SK-N-SH treated with all-trans-retinoic acid at 6 μM for 48 hours (cell line): ENCODE measurements around the gene APOLD1.

Experiments used
- BACH2 ChIP-seq: fragments of 250-450 bp; sonication (Bioruptor Pico); IDR thresholded peaks from 2 replicates; pipeline ENCODE4 v1.9.0; 2021; ENCODE audit warnings: mild to moderate bottlenecking, borderline replicate concordance
- OSR1 ChIP-seq: fragments of 250-450 bp; sonication (Bioruptor Pico); IDR thresholded peaks from 2 replicates; pipeline ENCODE4 v1.8.0; 2022; ENCODE audit warnings: moderate library complexity, mild to moderate bottlenecking, inconsistent platforms
- RARB ChIP-seq: fragments of 250-450 bp; sonication (Bioruptor Pico); IDR thresholded peaks from 2 replicates; pipeline ENCODE4 v1.8.0; 2021; ENCODE audit warnings: mild to moderate bottlenecking, moderate library complexity
- TOX ChIP-seq: fragments of 250-450 bp; sonication (Bioruptor Pico); IDR thresholded peaks from 2 replicates; pipeline ENCODE4 v1.8.0; 2021; ENCODE audit warnings: mild to moderate bottlenecking, moderate library complexity, borderline replicate concordance
- ZC3H10 ChIP-seq: fragments of 250-450 bp; sonication (Bioruptor Pico); IDR thresholded peaks from 2 replicates; pipeline ENCODE4 v1.5.1; 2021; ENCODE audit warnings: mild to moderate bottlenecking, moderate library complexity
- ZFP3 ChIP-seq: fragments of 250-450 bp; sonication (Bioruptor Pico); IDR thresholded peaks from 2 replicates; pipeline ENCODE4 v1.5.0; 2020; ENCODE audit warnings: mild to moderate bottlenecking, moderate library complexity
- ZFP30 ChIP-seq: fragments of 450-650 bp; formaldehyde crosslinking; IDR thresholded peaks from 2 replicates; pipeline ENCODE4 v1.5.0; 2022; ENCODE audit warnings: mild to moderate bottlenecking, moderate library complexity
- TF ChIP-seq, protein P1 (sequence below): fragments of 250-450 bp; sonication (Bioruptor Pico); IDR thresholded peaks from 2 replicates; pipeline ENCODE4 v1.5.1; 2020; ENCODE audit warnings: low read depth, mild to moderate bottlenecking, moderate library complexity
- TF ChIP-seq, protein P2 (sequence below): fragments of 250-450 bp; sonication (Bioruptor Pico); IDR thresholded peaks from 2 replicates; pipeline ENCODE4 v1.8.0; 2020; ENCODE audit warnings: mild to moderate bottlenecking, moderate library complexity, borderline replicate concordance
- TF ChIP-seq, protein P3 (sequence below): fragments of 250-450 bp; sonication (Bioruptor Pico); IDR thresholded peaks from 2 replicates; pipeline ENCODE4 v1.5.1; 2021; ENCODE audit warnings: mild to moderate bottlenecking, moderate library complexity

DNA sequence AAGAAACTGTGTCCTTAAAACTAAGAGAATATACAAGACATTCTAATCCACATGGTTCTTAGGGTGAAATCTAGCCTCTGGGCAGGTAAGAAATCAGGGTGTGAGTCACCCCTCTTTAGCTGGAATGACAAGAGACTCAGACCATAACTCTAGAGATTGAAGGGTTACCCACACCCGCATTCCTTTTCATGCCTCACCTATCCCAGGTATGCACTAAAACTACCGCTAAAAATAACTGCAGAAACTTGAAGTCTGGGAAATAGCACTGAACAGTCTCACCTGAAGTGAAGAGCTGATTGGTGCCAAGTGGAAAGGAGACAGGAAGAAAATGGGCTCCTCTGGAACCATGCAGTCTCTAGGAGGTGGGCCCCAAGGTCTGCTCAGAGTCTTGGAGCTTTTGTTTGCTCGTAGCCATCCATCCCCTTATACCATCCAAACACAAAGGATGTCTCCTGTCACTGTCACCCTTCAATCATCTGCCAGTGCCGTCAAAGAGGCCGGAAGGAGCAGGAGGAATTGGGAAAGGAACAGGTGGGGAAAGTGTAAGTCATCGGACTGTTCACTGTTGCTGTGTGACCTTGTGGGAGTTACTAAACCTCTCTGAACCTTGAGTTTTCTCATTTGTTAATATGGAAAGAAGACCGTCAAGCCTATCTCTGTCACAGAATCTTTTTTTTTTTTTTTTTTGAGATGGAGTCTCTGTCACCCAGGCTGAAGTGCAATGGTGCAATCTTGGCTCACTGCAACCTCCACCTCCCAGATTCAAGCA lies 50.1 kb downstream of the APOLD1 start:
- TF ChIP-seq ZFP3, result no peak
- TF ChIP-seq, protein P1, sequence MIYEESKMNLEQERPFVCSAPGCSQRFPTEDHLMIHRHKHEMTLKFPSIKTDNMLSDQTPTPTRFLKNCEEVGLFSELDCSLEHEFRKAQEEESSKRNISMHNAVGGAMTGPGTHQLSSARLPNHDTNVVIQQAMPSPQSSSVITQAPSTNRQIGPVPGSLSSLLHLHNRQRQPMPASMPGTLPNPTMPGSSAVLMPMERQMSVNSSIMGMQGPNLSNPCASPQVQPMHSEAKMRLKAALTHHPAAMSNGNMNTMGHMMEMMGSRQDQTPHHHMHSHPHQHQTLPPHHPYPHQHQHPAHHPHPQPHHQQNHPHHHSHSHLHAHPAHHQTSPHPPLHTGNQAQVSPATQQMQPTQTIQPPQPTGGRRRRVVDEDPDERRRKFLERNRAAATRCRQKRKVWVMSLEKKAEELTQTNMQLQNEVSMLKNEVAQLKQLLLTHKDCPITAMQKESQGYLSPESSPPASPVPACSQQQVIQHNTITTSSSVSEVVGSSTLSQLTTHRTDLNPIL, result no peak
- TF ChIP-seq, protein P2, sequence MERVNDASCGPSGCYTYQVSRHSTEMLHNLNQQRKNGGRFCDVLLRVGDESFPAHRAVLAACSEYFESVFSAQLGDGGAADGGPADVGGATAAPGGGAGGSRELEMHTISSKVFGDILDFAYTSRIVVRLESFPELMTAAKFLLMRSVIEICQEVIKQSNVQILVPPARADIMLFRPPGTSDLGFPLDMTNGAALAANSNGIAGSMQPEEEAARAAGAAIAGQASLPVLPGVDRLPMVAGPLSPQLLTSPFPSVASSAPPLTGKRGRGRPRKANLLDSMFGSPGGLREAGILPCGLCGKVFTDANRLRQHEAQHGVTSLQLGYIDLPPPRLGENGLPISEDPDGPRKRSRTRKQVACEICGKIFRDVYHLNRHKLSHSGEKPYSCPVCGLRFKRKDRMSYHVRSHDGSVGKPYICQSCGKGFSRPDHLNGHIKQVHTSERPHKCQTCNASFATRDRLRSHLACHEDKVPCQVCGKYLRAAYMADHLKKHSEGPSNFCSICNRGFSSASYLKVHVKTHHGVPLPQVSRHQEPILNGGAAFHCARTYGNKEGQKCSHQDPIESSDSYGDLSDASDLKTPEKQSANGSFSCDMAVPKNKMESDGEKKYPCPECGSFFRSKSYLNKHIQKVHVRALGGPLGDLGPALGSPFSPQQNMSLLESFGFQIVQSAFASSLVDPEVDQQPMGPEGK (CRISPR knock-in tag), result no peak
- TF ChIP-seq ZC3H10 (CRISPR knock-in tag), result no peak
- TF ChIP-seq BACH2 (CRISPR knock-in tag), result no peak
- TF ChIP-seq, protein P3, sequence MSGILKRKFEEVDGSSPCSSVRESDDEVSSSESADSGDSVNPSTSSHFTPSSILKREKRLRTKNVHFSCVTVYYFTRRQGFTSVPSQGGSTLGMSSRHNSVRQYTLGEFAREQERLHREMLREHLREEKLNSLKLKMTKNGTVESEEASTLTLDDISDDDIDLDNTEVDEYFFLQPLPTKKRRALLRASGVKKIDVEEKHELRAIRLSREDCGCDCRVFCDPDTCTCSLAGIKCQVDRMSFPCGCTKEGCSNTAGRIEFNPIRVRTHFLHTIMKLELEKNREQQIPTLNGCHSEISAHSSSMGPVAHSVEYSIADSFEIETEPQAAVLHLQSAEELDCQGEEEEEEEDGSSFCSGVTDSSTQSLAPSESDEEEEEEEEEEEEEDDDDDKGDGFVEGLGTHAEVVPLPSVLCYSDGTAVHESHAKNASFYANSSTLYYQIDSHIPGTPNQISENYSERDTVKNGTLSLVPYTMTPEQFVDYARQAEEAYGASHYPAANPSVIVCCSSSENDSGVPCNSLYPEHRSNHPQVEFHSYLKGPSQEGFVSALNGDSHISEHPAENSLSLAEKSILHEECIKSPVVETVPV (CRISPR knock-in tag), result no peak
- no peak for TF ChIP-seq ZFP30 (CRISPR knock-in tag)
- TF ChIP-seq TOX (CRISPR knock-in tag), result no peak
- no peak for TF ChIP-seq RARB (CRISPR knock-in tag)
- no peak for TF ChIP-seq OSR1 (CRISPR knock-in tag)
